GM12891 (cell line): ENCODE results near the gene PTGES3L.

ENCODE experiments used
- POLR2A ChIP-seq: IDR thresholded peaks from 2 replicates; pipeline ENCODE4 v1.6.1; 2011; ENCODE audit warnings: low read depth, low read length, control low read depth
- POLR2AphosphoS5 ChIP-seq: IDR thresholded peaks from 2 replicates; pipeline ENCODE4 v1.6.1; 2011; ENCODE audit warnings: low read depth, low read length, control low read depth
- POU2F2 ChIP-seq: IDR thresholded peaks from 2 replicates; pipeline ENCODE4 v1.6.1; 2011; ENCODE audit warnings: low read depth, mild to moderate bottlenecking, control low read depth, low read length, moderate library complexity
- SPI1 ChIP-seq: IDR thresholded peaks from 2 replicates; pipeline ENCODE4 v1.6.1; 2011; ENCODE audit warnings: low read depth, low read length, control low read depth
- TAF1 ChIP-seq: IDR thresholded peaks from 2 replicates; pipeline ENCODE4 v1.6.1; 2011; ENCODE audit warnings: low read depth, low read length, control low read depth

DNA sequence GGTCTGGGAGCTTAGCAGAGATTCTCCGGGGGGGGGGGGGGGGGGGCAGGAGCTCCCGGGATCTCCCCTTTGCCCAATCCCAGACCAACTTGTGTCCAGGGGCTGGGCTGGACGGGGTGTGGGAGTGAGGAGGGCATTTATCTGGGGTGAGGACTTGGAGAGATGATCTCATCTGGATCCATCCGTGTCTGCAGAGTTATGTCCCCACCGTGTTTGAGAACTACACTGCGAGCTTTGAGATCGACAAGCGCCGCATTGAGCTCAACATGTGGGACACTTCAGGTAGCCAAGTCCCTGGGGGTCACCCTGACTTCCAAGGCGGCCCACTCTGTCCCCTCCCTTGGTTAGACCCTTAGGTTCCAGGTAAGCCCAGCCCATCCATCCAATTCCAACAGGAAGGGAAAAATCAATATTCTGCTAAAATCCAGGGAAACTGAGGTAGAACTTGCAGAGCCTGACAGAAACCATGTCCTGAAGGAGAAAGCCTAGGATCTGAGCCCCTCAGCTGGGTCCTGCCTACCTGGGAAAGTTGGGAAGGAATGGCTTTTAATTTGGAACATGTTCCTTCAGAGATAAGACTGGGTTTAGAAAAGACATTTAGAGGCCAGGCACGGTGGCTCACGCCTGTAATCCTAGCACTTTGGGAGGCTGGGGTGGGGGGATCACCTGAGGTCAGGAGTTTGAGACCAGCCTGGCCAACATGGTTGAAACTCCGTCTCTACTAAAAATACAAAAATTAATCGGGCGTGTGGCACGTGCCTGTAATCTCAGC, 46.1 kb upstream of the PTGES3L start:
- TF ChIP-seq POLR2A, result no peak
- no peak for TF ChIP-seq SPI1
- no peak for TF ChIP-seq TAF1
- no peak for TF ChIP-seq POLR2AphosphoS5
- TF ChIP-seq POU2F2, result no peak
